ENCODE results near the gene SLC4A5. TPM values are rescaled to one million over a fixed set of nuclear protein-coding genes. Genes with fewer than 3 reads are reported as not detected.

Gene SLC4A5
- total and polyA plus RNA-seq, 2 of the 8 experiments (the other 6 are each of a cell fraction or from before 2014, with no cell fraction given): 0.42 to 0.52 TPM

GRCh38 chr2:74191596-74192380, 151.4 kb downstream of the SLC4A5 start (continued):
- no peak for TF ChIP-seq BCL11A (IDR thresholded peaks at IDR 0.05; ENCODE audit: low read depth in 2 of 2, low read length in 2 of 2)
- TF ChIP-seq JUND (IDR thresholded peaks at IDR 0.05; ENCODE audit: low read length): no peak
- no peak for TF ChIP-seq E2F6 (IDR thresholded peaks at IDR 0.05)
- TF ChIP-seq MAFK (IDR thresholded peaks at IDR 0.05; ENCODE audit: low read depth, low read length): no peak
- no peak for TF ChIP-seq BACH1 (IDR thresholded peaks at IDR 0.05; ENCODE audit: low read length)
- TF ChIP-seq KDM5A (IDR thresholded peaks at IDR 0.05; ENCODE audit: low read length): no peak

Measured in H1 (cell line).